HG03196 (cell line): ENCODE data around the gene GPX8.
A peak's percentile ranks its signal among the peaks of the same experiment; 100 is the strongest.

Experiments used
- ATAC-seq: cut with Tn5 transposase; IDR thresholded peaks from one replicate; pipeline ENCODE4 v1.9.1; 2021; ENCODE audit not compliant: unreplicated experiment

Gene GPX8

DNA sequence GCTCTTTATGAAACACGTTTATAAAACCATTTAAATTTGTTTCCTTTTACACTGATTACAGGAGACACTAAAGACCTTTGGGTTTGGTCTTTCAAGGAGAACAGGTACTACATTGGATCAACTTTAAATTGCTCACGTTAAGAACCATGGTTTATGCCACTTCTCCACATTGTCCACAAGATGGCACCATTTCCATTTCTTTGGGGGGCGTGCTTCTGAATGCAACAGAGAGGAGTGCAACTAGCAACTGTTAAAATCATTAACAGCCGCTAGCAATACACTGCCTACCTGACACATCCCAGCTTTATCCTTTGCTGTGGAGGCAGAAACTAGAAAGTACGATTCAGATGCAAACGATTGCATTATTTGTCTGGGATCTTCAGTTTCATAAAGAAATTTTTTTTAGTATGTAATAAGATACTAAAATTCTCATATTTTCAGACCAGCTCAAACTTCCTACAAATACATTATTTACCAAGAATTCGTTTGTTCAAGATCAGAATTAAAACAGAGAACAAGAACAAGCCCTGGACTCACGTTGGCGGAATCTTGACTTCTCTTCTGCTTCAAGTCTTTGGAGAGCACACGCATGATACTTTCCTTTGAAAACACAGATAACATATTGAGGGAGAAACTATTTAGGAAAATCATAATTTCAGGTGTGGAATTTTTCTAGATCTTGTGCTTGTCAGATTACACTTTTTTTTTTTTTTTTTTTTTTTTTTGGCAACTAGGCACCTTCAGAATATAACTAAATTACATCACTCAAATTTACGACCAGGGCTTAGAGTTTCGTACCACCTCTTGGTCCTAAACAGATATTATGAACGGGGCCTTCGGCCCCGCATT lies 12.3 kb downstream of the GPX8 start:
- ATAC-seq = peak; percentile 51

DNA sequence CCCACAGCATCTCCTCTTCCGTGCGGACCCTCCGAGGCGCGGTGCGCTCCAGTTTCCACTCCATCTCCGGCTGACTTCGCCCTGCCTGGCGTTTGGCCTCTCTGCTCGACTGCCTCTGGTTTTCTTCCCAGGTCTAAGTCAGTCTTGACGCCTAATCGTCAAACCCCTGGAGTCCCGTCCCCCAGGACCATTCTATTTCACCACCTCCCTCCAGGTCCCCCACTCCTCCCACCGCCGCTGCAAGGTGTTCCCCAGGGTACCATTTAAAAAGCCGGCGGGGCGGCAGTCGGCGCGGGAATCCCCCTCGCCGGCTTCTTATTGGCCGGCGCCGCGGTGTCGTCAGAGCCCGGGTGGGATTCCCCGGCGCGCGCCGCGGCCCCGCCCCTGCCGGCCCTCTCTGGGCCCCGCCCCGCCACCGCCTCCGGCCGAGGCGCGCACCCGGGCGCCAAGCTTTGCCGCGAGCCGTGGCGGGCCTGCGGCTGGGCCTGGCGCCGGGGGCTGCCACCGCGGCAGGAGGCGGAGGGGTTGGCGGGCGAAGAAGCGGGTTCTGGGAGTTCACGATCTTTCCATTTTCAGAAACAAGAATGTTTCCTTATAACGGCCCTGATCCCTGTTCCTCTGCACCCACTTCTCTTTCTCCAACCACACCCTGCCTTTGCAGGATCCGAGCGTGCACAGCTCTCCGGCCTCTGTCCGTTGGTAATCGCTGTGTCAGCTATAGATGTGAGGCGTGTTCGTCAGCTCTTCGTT lies 13.1 kb downstream of the GPX8 start, which contains the start of gene CDC20B:
CDC20B (minus strand) TSS at position 241 of the 750 bp plus-strand sequence; CDS start at position 64, 177 bp downstream.
- ATAC-seq = peak; percentile 86

DNA sequence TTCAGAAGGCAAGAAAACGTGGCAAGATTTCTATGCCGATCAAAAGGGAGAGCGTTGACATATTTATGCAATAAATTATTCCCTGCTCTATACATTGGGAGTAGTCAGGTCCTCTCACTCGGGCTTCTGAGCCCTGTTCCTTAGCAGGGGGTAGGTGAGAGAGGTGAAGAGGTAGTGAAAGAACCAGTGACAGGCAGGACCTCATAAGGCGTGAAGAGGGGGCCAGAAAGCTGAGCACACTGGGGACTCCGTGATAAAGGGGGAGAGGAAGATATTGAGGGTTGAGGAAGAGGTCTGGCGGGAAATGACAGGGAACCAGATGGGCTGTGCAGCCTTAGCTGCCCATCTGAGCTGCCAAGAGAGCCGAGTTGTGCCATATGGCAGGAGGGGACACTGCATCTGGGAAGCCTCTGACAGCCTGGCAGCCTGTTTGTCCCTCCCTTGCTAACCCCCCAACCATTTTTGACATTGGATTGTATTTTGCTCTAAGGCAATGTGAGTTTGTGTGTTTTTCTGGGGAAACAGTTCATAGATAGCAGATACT lies 13.8 kb downstream of the GPX8 start:
- peak; percentile 4 for ATAC-seq

DNA sequence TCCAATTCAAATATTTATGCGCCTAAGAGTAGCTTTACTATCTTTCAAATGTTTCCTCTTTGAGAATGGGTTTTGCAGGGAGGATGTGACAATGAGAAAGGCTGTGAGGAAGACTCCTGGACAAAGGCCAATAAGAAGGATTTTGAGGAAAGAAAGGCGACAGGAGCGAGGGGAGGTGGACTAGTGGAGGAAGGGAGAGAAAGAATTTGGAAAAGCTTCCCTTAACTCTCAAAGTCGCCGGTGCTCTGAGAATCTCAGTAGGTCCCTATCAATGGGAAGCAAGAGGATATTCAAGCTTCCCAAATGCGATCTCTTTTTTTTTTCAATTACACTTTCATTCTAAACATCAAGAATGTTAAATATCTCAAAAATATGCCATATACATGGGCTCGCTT lies 15.8 kb downstream of the GPX8 start:
- ATAC-seq = no peak

DNA sequence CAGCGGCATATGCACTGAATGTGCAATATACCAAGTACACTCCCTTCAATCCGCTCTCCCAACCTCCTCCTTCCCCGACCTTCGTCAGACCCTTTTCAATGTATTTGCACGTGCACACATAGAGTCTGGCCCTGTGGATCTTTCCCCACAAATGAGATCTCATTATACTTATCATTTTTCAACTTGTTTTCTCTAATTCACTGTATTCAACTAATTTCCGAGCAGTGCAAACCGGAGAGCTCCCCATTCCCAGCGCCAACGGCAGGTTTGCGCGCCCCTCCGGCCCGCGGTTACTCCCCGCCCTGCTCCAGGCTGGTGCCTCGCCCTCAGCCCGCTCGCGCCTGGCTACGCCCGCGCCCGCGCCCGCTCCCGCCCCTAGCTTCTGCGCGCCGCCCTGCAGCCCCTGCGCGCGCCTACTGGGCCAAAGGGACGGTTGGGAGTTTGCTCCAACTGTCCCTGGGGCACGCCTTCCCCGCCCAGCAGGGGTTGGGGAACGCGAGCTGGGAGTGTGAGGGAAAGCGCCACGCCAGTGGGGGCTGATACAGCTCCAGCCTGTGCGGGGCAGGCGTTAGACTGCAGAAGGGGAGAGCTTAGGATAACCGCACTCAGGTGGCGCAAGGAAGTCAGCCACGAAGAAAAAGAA lies 16.3 kb downstream of the GPX8 start:
- ATAC-seq = no peak

DNA sequence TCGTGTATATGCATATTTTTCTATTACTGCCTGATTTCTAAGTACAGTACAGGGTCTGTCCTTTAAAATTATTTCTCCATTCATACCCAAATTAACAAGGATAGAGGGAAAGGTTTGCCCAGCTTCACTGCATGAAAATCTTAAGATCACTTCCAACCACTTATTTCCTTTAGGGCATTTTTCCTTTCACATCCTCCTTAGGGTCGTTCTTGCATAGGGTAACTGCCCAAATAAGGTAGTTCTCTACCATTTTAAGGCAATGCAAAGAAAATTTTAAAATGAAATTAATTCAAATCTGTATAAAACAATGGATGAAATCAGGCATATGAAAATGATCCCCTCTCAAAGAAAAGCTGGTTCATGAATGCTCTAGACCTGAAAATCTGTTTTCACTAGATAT lies 17.1 kb downstream of the GPX8 start:
- no peak for ATAC-seq

DNA sequence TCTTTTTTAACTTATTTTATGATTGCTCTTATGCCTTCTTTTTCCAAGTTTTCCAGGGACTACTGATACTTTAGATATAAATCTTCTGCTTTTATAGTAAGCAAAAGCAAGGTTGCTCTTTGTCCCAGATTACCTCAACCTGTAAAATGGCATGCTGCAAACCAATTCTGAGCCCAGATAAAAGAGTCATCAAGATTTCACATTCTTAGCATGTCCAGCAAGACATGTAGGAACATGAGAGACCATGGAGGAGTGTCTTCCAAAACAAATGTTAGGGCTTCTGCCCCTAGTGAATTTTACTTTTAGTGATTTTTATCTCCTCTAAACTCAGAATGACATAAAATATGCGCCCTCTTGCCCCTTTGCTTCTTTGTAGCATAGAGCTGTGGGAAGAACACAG lies 20.0 kb downstream of the GPX8 start:
- no peak for ATAC-seq

DNA sequence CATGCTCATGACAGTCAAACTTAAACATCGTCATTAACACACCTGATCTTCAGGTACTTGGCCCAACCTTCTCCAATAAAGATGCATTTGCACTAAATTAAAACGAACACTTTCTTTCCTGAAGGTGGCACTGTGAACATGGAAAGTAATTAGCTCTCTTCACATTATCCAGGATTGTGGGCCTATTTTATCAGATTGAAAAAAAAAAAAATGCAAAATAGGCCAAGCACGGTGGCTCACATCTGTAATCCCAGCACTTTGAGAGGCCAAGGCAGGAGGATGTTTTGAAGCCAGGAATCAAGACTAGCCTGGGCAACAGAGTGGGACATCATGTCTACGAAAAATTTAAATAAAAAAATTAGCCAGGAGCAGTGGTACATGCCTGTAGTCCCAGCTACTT lies 27.4 kb downstream of the GPX8 start:
- ATAC-seq = no peak

DNA sequence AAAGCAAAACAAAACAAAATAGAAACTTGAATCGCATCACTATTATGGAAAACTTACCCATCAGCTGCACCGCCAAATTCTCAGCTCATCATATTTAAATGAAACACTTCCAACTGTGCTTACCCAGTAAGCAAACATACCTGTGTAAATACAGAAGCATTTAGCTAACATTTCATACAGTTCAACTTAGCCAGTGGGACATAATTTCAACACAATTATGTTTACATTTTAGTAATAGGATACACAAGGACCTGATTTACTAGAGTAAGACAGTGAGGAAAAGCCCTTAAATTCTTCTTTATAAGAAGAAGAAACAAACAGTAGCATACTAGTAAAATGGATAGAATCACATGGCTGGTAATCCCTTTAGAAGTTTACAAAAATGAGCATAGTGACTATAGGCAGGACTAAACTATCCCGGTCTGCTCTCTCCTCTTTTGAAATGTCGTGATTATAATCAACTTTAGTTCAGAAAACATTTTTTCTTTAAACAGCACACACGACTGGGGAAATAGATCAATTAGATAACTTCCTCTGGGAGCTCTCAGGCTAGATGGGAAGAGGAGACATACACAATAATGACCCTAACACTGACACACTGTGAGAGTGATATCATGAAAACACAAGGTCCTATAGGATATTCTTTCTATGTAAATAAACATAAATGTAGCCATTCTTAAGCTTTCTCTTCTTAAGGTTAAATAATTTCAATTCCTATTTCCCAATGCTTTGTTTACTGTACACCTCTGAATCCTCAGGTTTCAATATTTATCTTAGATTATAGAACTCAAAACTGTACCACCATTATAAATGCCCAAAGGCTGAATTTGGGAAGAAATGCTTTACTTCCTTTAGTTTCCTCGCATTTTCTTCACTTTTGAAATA lies 28.9 kb downstream of the GPX8 start:
- ATAC-seq = no peak

DNA sequence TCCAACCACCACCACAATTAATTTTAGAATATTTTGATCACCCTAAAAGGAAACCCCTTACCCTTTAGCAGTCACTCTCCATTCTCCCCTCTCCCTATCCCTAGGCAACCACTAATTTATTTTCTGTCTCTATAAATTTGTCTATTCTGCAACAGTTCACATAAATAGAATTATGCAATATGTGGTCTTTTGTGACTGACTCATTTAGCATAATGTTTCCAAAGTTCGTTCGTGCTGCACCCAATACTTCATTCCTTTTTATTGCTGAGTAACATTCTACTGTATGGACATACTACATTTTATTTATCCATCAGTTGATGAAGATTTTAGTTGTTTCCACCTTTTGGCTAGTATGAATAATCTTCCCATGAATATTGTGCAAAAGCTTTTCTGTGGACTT lies 31.2 kb downstream of the GPX8 start:
- no peak for ATAC-seq

DNA sequence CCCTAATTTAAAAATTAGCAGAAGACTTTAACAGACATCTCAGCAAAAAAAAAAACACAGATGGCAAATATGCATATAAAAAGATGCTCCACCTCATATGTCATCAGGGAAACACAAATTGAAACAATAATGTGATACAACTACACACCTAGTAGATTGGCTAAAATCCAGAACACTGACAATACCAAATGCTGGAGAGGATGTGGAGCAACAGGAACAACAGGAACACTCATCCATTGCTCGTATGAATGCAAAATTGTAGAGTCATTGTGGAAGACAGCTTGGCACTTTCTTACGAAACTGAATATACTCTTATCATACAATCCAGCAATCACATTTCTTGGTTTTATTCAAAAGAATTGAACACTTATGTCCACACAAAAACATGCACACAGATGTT lies 45.0 kb downstream of the GPX8 start:
- ATAC-seq = no peak

DNA sequence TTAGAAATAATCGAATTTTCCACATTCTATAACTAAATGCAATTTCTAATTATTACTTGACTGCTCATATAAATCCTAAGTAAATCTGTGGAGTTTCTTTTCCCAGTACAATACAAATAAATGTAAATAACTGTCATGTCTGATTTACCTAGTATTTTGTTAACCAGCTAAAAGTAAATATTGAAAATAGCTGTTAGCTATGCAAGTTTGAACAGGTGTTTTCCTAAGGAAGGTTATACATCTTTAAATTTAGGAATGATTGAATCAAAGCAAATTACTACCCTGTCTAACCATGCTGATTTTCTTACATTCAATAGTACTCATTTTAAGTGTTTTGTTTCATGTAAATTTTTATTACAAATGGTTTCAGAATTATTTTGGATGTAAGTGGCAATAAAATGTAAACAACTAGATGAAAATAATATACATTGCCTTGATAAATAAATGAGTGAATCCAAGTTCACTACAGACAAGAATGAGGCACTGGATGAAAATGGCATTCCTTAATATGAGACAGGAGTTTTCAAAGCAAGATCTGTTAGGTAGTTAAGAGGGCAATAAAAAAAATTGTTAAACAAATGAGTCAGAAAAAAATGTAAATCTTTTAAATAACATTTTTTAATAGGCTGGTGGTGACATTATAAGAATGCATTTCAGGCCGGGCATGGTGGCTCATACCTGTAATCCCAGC lies 51.4 kb downstream of the GPX8 start:
- ATAC-seq = no peak
